HL-60/S4 treated with phorbol 12-myristate 13-acetate at 8.2 ng/mL for 4 days and 3 days (cell line): Measurements from ENCODE around the gene DENND5B.
"Not testable (repeated sequence)": the region's sequence is repeated elsewhere in the genome, so short reads cannot be mapped to it uniquely, and the experiment has no call there.

Experiments used
- in situ Hi-C: fragments of 300-500 bp; cut with MboI; formaldehyde crosslinking; loops from 2 replicates; pipeline ENCODE4 v1.15.0; 2022; ENCODE audit warnings: low sequenced_read_pairs

Gene DENND5B

DNA sequence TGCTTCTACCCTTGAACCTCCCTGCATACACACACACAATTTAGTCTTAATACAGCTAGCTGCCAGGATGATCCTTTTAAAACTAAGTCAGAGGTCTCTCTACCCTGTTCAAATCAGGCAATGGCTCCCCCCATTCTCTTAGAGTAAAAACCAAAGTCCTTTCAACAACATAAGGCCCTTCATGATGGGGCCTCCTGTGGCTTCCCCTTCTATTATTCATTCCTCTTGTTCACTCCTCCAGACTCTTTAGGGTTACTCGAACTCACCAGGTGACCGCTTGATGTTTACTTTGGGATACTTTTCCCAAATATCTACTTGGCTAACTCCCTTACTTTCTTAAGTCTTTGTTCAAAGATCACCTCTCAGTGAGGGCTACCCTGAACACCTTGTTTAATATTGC lies 30.4 kb downstream of the DENND5B start:
- in situ Hi-C loops: no loop called here

DNA sequence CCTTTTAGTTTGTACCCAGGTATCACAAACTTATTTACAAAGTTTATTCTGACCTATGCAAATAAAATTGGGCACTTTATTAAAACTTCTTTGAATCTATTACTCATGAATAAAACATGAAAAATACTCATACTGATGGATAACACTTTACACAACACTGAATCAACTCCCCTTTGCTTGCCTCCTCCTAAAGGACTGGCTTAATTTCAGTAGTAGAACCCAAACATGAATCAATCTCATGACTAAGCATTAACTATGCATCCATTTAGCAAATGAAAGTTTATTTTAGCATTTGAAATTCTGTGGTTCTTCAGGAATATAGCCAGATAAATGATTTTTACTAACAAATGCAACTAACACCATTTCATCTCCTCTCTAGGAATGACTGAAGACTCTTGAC lies 32.4 kb downstream of the DENND5B start:
- in situ Hi-C loops: no loop called here

DNA sequence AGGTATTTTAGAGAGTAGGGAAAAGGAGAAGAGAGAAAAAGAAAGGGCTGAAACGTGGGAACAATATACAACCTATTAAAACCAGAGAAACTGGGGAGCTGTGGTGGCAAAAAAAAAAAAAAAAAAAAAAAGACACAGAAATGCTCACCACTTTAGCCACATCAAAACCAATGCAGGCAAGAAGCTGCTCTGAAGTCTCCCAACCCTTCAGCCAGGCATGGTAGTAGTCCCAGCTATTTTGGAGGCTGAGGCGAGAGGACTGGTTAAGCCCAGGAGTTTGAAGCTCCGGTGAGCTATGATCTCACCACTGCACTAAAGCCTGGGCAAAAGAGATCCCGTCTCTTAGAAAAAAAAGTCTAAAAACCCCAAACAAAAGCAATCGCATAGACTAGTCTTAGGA lies 33.2 kb downstream of the DENND5B start:
- in situ Hi-C loops: no loop called here

DNA sequence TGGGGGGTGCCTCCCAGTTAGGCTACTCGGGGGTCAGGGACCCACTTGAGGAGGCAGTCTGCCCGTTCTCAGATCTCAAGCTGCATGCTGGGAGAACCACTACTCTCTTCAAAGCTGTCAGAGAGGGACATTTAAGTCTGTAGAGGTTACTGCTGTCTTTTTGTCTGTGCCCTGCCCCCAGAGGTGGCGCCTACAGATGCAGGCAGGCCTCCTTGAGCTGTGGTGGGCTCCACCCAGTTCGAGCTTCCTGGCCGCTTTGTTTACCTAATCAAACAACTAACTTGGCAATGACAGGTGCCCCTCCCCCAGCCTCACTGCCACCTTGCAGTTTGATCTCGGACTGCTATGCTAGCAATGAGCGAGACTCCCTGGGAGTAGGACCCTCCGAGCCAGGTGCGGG lies 35.5 kb downstream of the DENND5B start:
- in situ Hi-C loops: not testable (repeated sequence)

DNA sequence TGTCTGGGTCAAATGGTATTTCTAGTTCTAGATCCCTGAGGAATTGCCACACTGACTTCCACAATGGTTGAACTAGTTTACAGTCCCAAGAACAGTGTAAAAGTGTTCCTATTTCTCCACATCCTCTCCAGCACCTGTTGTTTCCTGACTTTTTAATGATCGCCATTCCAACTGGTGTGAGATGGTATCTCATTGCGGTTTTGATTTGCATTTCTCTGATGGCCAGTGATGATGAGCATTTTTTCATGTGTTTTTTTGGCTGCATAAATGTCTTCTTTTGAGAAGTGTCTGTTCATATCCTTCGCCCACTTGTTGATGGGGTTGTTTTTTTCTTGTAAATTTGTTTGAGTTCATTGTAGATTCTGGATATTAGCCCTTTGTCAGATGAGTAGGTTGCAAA lies 40.3 kb downstream of the DENND5B start:
- in situ Hi-C loops: not testable (repeated sequence)

DNA sequence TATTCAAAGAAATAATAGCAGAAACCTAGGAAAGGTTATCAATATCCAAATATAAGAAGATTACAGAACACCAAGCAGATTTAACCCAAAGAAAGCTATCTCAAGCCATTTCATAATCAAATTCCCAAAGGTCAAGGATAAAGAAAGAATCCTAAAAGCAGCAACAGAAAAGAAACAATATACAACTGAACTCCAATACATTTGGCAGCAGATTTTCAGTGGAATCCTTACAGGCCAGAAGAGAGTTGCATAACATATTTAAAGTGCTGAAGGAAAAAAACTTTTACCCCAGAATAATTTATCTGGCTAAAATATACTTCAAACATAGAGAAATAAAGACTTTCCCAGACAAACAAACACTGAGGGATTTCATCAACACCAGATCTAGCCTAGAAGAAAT lies 54.3 kb downstream of the DENND5B start:
- in situ Hi-C loops: no loop called here

DNA sequence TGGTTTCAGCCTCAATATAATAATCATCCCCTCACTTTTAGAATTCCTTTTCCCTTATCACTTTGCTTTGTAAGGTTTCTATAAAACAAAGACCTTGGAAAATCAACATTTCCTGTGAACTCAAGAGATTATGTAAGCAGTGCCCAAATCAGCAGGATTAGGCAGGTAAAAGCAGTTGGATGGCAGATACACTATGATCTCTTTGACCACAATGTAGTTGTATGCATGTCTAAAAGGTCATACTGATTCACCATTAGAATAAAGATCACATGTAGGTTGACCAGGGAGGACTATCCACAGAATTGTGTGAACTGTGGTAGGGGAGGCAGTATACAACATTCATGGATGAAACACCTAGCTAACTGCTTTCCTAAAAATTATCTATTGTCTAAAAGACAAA lies 57.5 kb downstream of the DENND5B start:
- in situ Hi-C loops: no loop called here

DNA sequence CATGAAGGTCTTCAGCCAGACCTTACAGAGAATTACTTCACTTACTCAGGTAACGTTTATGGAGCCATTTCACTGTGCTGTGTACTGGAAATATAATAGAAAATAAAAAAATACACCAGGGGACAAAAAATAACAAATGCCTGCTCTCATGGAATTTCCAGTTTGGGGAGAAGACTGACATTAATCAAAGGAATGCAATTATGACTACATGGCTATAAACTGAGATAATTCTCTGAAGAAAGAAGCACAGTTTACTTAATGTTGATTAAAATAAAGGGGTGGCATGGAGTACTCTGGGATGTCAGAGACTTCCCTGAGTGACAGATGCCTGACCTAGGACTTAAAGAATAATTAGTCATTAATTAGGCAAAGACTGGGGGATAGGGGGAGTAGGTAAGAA lies 59.0 kb downstream of the DENND5B start:
- in situ Hi-C loops: no loop called here

DNA sequence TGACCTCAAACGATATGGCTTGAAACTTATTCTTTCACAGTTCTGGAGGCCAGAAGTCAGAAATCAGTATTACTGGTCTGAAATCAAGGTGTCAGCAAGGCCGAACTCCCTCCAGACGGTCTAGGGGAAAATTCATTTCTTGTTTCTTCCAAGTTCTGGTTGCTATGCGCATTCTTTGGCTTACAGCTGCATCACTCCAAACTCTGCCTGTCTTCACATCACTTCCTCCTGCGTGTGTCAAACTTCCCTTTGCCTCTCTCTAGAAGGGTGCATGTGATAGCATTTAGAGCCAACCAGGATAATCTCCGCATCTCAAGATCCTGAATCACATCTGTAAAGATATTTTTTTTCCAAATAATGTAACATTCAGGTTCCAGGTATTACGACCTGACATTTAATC lies 62.8 kb downstream of the DENND5B start:
- in situ Hi-C loops: no loop called here

DNA sequence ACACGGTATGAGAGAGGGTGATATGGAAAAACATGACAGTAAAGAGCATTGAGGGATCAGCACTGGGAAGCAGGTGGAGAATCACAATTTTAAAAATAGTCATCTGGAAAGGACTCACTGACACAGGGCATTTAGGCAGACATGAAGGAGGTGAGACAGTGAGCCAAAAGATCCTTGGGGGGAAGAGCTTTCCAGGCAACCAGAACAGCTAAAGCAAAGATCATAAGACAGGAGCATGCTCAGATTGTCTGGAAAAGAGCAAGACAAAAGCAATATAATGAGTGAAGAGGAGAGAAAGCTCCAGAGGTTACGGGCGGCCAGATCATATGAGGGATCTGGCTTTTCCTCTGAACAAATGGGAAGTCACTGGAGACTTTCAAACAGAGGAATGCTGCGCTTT lies 63.9 kb downstream of the DENND5B start:
- in situ Hi-C loops: no loop called here

DNA sequence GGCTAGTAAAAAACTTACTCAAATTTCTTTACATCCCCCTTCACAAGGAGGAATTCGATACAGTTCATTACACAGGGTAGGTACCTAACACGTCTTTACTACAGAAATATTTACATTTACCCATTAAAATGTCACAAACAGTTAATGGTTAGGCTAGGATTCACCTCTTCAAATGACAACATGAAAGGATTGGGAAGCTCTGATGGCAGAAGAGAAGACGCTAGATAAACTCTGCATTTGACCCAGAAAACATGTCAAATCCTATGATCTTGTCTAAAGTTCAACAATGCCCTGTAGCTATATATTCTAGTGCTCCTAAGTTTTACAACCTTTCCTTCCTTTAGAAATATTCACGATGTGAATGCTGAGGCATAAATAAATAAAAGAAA lies 64.8 kb downstream of the DENND5B start:
- in situ Hi-C loops: no loop called here

DNA sequence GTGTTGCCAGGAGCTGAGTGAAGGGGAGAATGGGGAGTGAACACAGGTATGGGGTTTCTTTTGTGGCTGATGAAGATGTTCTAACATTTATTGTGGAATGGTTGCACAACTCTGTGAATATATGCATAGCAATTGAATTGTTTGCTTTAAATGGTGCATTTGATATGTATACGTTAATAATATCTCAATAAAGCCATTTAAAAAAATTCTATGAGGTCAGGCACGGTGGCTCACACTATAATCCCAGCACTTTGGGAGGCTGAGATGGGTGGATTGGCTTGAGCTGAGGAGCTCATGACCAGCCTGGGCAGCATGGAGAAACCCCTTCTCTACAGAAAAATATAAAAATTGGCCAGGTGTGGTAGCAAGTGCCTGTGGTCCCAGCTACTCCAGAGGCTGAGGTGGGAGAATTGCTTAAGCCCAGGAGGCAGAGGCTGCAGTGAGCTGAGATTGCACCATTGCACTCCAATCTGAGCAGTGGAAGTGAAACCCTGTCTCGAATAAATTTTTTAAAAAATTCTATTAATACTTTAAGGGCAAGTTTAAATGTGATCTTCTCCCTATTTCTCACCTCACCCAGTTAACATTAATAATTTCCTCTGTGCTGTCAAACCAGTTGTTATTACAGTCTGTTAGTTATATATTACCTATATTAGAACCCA lies 65.3 kb downstream of the DENND5B start:
- in situ Hi-C loops: no loop called here

DNA sequence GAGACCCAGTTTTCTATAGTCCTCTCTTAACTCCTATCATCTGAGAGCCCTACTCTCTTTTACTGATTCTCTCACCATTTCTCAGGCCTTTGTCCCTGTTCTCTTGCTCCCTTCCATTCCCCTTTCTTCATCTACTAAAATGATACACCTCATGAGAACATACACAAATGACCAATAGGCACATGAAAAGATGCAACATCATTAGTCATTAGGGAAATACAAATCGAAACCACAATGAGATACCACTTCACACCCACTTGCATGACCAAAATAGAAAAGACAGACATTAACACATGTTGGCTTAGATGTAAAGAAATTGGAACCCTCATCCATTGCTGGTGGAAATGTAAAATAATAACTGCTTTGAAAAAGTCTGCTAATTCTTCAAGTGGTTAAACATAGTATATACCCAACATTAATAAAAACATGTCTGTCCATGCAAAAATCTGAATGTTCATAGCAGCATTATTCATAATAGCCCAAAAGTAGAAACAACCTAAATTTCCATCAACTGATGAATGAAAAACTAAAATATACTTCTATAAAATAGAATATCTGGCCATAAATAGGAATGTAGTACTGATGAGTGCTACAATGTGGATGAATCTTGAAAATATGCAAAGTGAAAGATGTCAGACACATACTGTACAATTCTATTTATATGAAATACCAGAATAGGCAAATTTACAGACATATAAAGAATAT lies 66.0 kb downstream of the DENND5B start:
- in situ Hi-C loops: no loop called here

DNA sequence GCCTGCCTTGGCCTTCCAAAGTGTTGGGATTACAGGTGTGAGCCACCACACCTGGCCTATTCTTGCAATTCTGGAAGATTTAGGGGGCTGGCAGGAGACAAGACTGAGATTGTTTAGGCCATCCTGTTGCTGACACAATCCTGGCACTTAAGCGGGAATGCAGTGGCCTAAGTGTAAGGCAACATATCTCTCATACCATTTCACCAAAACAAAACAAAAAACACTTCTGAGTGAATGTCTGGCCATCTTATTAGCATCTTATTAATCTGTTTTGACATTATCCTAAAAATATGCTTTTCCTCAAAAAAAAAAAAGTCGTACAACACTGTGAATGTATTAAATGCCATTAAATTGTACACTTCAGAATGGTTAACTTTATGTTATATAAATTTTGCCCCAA lies 67.6 kb downstream of the DENND5B start:
- in situ Hi-C loops: no loop called here

DNA sequence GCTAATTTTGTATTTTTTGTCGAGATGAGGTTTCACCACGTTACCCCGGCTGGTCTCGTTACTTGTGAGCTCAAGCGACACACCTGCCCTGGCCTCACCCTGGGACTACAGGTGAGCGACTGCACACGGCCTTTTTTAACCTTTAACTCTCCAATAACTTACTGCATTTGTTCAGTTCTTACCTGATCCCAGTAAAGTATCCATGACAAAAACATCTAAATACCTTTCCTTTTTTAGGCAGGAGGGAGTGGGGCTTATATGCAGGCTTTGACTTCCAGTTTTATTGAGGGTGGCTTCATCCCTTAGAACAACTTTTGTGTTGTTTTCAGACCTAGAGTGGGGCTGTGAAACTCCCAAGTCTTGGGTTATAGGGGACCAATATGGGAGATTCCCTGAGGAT lies 68.3 kb downstream of the DENND5B start:
- in situ Hi-C loops: no loop called here

DNA sequence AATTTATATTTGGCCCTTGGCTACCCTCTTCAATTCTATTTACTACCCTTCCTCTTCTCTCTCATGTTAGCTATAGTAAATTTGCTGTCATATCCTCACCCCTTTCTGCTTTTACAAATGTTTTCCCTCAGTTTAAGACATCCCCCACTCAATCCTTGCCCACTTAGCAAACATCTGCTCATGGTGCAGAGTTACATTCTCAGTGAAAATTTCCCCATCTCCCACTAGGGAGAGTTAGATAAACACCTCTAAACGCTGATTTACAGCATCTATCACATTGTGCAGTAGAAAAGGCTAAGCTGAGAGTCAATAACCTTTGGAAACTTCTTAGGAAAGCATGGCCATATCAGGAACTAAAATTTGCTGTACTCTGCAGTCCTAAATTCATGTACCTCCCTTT lies 69.0 kb downstream of the DENND5B start:
- in situ Hi-C loops: no loop called here

DNA sequence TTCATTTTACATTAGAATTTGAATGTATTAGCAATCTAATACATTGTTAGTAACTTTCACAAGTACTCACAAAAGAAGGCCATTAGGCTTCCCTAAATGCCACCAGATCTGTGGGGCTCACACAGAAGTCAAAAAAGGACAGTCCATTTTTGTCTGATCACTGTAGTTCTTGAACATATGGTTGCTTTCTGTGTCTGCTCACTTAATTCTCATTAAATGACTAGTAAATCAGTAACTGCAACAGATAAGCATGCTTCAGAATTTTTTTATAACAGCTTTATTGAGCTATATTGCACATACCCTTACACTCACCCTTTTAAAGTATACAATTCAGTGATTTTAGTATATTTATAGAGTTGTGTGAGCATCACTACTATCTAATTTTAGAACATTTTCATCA lies 71.4 kb downstream of the DENND5B start:
- in situ Hi-C loops: no loop called here

DNA sequence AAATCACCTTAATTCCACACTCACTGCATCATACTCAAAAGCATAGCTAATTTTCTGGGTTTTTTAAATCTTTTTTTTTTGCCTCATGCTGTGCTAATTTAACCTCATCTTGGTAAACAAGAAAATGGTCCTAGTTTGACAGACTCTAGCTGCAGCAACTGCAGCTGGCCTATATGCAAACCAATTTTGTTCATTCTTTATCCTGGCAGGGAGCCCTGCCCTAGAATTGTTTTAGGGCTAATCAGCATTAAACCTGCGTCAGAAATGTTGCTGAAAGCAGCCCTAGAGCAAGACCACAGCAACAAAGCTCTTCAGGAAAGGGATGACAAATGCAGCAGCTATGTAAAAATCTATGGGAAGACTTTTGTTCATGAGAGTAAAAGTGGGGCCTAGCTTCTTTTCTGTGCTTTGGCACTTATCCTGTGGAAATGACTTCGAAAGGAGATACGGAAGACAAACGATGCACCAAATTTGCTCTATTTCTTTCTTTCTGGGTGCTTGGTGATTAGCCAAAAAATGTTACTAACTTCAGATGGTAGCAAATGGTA lies 72.2 kb downstream of the DENND5B start:
- in situ Hi-C loops: no loop called here

DNA sequence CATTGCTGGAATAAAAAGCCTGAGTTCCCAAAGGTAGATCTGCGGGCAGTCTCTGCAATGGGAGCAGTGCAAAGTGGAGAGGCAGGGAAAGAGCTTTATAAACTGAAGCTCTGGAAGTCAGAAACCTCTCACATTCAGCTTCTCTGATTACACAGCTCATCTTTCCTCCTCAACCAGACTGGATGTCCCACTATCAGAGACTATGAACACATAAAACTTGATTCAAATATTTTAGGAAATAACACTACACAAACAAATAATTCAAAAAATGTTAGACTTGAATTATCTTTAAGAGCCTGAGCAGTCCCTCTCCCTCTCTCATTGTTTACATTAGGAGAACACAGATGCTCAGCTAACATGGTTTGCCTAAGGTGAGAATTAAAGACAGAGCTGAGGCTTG lies 72.9 kb downstream of the DENND5B start:
- in situ Hi-C loops: no loop called here

DNA sequence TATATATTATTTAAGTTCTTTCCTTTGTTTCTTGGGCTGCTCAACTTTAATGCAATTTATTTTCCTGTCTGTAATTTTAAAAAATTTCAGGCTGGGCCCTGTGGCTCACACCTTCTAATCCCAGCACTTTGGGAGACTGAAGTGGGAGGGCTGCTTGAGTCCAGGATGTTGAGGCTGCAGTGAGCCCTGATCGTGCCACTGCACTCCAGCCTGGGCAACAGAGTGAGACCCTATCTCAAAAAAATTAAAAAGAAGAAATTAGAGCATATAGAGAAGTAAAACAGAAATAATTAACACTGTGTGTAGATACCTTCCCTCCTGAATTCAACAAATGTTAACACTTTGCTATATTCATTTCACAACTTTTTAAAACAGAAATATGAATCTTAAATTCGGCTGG lies 74.2 kb downstream of the DENND5B start:
- in situ Hi-C loops: no loop called here

DNA sequence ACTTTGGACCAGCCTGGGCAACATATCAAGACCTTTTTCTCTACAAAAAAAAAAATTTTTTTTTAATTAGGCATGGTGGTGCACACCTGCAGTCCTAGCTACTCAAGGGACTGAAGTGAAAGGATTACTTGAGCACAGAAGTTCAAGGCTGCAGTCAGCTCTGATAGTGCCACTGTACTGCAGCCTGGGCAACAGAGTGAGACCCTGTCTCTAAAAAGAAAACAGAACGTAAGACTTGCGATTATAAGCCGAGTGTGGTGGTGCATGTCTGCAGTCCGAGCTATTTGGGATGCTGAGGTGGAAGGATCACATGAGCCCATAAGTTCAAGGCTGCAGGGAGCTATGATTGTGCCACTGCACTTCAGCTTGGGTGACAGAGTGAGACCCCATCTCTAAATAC lies 76.0 kb downstream of the DENND5B start:
- in situ Hi-C loops: no loop called here

DNA sequence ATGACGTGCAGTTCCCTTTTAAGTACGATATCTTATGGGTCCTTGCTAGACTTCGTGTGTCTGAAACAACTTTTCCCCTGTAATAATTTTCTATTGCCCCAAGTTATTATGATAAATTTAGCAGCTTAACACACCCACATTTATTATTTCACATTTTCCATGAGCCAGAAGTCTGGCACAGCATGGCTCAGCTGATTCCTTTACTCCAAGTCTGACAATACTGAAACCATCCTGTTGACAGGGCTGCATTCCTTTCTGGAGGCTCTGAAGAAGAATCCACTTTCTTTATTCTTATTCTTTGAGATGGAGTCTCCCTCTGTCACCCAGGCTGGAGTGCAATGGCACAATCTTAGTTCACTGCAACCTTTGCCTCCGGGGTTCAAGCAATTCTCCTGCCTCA lies 80.9 kb downstream of the DENND5B start:
- in situ Hi-C loops: no loop called here
